ENCODE results near the gene HTT-AS.

DNA sequence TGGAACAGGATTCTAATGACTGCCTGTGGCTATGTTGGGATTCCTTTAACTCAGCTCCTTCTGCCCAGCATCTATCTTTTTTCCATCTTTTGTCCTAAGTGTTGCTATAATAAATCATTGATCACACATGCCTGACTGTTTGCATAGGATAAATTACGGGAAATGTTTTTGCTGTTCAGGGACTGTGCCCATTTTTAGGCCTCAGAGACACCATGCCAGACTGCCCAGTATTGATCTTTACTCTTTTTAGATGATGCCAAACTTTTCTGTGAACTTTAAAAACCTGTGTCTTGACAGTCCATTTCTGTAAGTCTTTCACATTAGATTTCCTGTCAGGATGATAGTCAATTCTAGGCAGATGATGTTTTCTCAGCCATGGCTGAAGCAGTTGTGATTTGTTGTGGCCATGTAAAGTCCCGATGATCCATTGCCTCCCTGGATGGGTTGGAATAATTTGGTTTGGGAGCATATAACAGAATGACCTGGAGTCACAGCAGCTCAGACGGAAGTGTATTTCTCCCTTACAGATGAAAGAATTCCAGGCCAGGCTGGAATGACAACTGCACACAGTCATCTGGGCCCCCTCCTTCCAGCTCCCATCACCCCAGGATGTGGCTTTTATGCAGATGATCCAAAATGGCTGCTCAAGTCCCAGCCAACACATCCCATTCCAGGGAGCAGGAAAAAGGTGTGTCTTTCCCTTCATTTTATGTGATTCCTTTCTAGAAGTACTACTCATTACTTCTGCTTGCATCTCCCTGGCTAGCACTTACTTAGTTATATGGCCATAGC, 3.4 kb downstream of the HTT-AS start:
- TF ChIP-seq, protein P1, sequence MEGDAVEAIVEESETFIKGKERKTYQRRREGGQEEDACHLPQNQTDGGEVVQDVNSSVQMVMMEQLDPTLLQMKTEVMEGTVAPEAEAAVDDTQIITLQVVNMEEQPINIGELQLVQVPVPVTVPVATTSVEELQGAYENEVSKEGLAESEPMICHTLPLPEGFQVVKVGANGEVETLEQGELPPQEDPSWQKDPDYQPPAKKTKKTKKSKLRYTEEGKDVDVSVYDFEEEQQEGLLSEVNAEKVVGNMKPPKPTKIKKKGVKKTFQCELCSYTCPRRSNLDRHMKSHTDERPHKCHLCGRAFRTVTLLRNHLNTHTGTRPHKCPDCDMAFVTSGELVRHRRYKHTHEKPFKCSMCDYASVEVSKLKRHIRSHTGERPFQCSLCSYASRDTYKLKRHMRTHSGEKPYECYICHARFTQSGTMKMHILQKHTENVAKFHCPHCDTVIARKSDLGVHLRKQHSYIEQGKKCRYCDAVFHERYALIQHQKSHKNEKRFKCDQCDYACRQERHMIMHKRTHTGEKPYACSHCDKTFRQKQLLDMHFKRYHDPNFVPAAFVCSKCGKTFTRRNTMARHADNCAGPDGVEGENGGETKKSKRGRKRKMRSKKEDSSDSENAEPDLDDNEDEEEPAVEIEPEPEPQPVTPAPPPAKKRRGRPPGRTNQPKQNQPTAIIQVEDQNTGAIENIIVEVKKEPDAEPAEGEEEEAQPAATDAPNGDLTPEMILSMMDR (conservative IDR thresholded peaks at IDR 0.05; ENCODE audit: low read depth, low read length), result no peak
- no peak for TF ChIP-seq EZH2 (IDR thresholded peaks at IDR 0.05; ENCODE audit: borderline replicate concordance, low read depth, low read length, poor library complexity, severe bottlenecking)
